ENCODE data around the gene MMP7.

The MMP7 gene

GRCh38 chr11:102555091-102555490 lies 24.5 kb upstream of the MMP7 start:
- Histone ChIP-seq H3K36me3 (ENCODE audit: insufficient read depth, low read length) (peaks cover 12% of the 10 kb centered on the region), H4K20me1 (ENCODE audit: insufficient read depth, low read length) (no peaks in the 10 kb centered on the region), H3K27me3 (ENCODE audit: insufficient read depth, low read length) (no peaks in the 10 kb centered on the region), H3F3A (ENCODE audit: insufficient read depth, low read length) (no peaks in the 10 kb centered on the region), H3K9me3 (ENCODE audit: low read length) (peaks cover 17% of the 10 kb centered on the region), H3K27ac (ENCODE audit: low read depth, low read length, poor library complexity, severe bottlenecking) (no peak overlapping the region), H3K9me2 (ENCODE audit: low read depth, low read length) (no peaks in the 10 kb centered on the region), H3K4me1 (ENCODE audit: insufficient read depth, low read length, severe bottlenecking) (peaks cover 26% of the 10 kb centered on the region), H2AFZ (ENCODE audit: low read length) (no peak overlapping the region), H3K4me3 (ENCODE audit: low read depth, low read length, poor library complexity, severe bottlenecking) (no peak overlapping the region), H3K4me2 (ENCODE audit: low read length) (no peak overlapping the region), H3K9ac (ENCODE audit: low read length) (no peak overlapping the region), H3K79me2 (ENCODE audit: insufficient read depth, low read length) (no peaks in the 10 kb centered on the region)
- TF ChIP-seq CTCF (IDR thresholded peaks at IDR 0.05; ENCODE audit: low read length) = no peak
- no peak for TF ChIP-seq EZH2 (IDR thresholded peaks at IDR 0.05; ENCODE audit: borderline replicate concordance, low read length)

- Histone ChIP-seq H2AFZ (ENCODE audit: low read length) (no peak overlapping the region), H3F3A (ENCODE audit: insufficient read depth, low read length) (no peaks in the 10 kb centered on the region), H3K79me2 (ENCODE audit: insufficient read depth, low read length) (no peaks in the 10 kb centered on the region), H3K36me3 (ENCODE audit: insufficient read depth, low read length) (peaks cover 8% of the 10 kb centered on the region), H3K27ac (ENCODE audit: low read depth, low read length, poor library complexity, severe bottlenecking) (no peak overlapping the region), H3K27me3 (ENCODE audit: insufficient read depth, low read length) (no peaks in the 10 kb centered on the region), H3K9me3 (ENCODE audit: low read length) (peaks cover 14% of the 10 kb centered on the region), H3K4me1 (ENCODE audit: insufficient read depth, low read length, severe bottlenecking) (peaks cover 13% of the 10 kb centered on the region), H3K9me2 (ENCODE audit: low read depth, low read length) (no peaks in the 10 kb centered on the region), H4K20me1 (ENCODE audit: insufficient read depth, low read length) (no peaks in the 10 kb centered on the region), H3K9ac (ENCODE audit: low read length) (no peak overlapping the region), H3K4me2 (ENCODE audit: low read length) (no peak overlapping the region), H3K4me3 (ENCODE audit: low read depth, low read length, poor library complexity, severe bottlenecking) (no peak overlapping the region)
- TF ChIP-seq CTCF (IDR thresholded peaks at IDR 0.05; ENCODE audit: low read length) = no peak
- TF ChIP-seq EZH2 (IDR thresholded peaks at IDR 0.05; ENCODE audit: borderline replicate concordance, low read length) = no peak
These were observed 23.3 kb upstream of the MMP7 start for GRCh38 chr11:102553835-102554282.

- no peak for TF ChIP-seq CTCF (IDR thresholded peaks at IDR 0.05; ENCODE audit: low read length)
- TF ChIP-seq EZH2 (IDR thresholded peaks at IDR 0.05; ENCODE audit: borderline replicate concordance, low read length) = no peak
- Histone ChIP-seq H3K4me2 (ENCODE audit: low read length) (no peak overlapping the region), H3K9ac (ENCODE audit: low read length) (no peak overlapping the region), H3K4me1 (ENCODE audit: insufficient read depth, low read length, severe bottlenecking) (peaks cover 16% of the 10 kb centered on the region), H2AFZ (ENCODE audit: low read length) (no peak overlapping the region), H3K27ac (ENCODE audit: low read depth, low read length, poor library complexity, severe bottlenecking) (no peak overlapping the region), H3K36me3 (ENCODE audit: insufficient read depth, low read length) (no peaks in the 10 kb centered on the region), H4K20me1 (ENCODE audit: insufficient read depth, low read length) (no peaks in the 10 kb centered on the region), H3K79me2 (ENCODE audit: insufficient read depth, low read length) (no peaks in the 10 kb centered on the region), H3K9me3 (ENCODE audit: low read length) (peaks cover 4% of the 10 kb centered on the region; the same call in 1 of the 2 replicates), H3K9me2 (ENCODE audit: low read depth, low read length) (no peaks in the 10 kb centered on the region), H3F3A (ENCODE audit: insufficient read depth, low read length) (no peaks in the 10 kb centered on the region), H3K27me3 (ENCODE audit: insufficient read depth, low read length) (no peaks in the 10 kb centered on the region), H3K4me3 (ENCODE audit: low read depth, low read length, poor library complexity, severe bottlenecking) (no peak overlapping the region)
These were observed 22.1 kb upstream of the MMP7 start for GRCh38 chr11:102552447-102553194.
